ENCODE measurements around the gene OR52K2. TPM values are rescaled to one million over a fixed set of nuclear protein-coding genes. Genes with fewer than 3 reads are reported as not detected.

OR52K2 gene
- total RNA-seq, 6 experiments from 2014 or later, result not detected

GRCh38 chr11:4443232-4443891, 5.7 kb upstream of the OR52K2 start:
- H3K4me3 ChIP-seq, result no peak overlapping the region
- intact Hi-C loops (cut with DNase I), result no loop called here
- WGBS (ENCODE audit: insufficient coverage, low coverage, low lambda C conversion rate, missing lambda C conversion rate), result 14% methylated on average over 2 of the region's 3 CpGs
- no peaks in the 10 kb centered on the region for H3K9me3 ChIP-seq
- TF ChIP-seq POLR2A (IDR thresholded peaks at IDR 0.05) (no peak), CTCF (IDR thresholded peaks at IDR 0.05) (no peak)
- H3K36me3 ChIP-seq, result no peaks in the 10 kb centered on the region
- H3K4me1 ChIP-seq, result no peaks in the 10 kb centered on the region
- no peak overlapping the region for H3K27ac ChIP-seq
- H3K27me3 ChIP-seq, result no peaks in the 10 kb centered on the region
- ATAC-seq (peak in 1 of 4 donors; percentile 28), DNase-seq (no peak)

- Histone ChIP-seq H3K27me3 (no peaks in the 10 kb centered on the region), H3K36me3 (no peaks in the 10 kb centered on the region), H3K9me3 (no peaks in the 10 kb centered on the region), H3K4me1 (no peaks in the 10 kb centered on the region), H3K27ac (no peak overlapping the region), H3K4me3 (no peak overlapping the region)
- no peak for DNase-seq
- no CpG with 5 or more reads among the region's 3 CpGs for WGBS (ENCODE audit: insufficient coverage, low coverage, low lambda C conversion rate, missing lambda C conversion rate)
- intact Hi-C loops (cut with DNase I), result no loop called here
- TF ChIP-seq CTCF (IDR thresholded peaks at IDR 0.05), result no peak
- no peak for TF ChIP-seq POLR2A (IDR thresholded peaks at IDR 0.05)
- ATAC-seq, result no peak
Observed at GRCh38 chr11:4453118-4453517, 4.0 kb downstream of the OR52K2 start.

- Histone ChIP-seq H3K36me3 (no peaks in the 10 kb centered on the region), H3K27ac (no peak overlapping the region), H3K9me3 (no peaks in the 10 kb centered on the region), H3K27me3 (no peaks in the 10 kb centered on the region), H3K4me3 (no peak overlapping the region), H3K4me1 (no peaks in the 10 kb centered on the region)
- DNase-seq (no peak), ATAC-seq (peak in 2 of 4 donors; percentile 30 to 45)
- intact Hi-C loops (cut with DNase I), result no loop called here
- TF ChIP-seq POLR2A (IDR thresholded peaks at IDR 0.05), result no peak
- no peak for TF ChIP-seq CTCF (IDR thresholded peaks at IDR 0.05)
Observed at GRCh38 chr11:4454021-4454420, 4.9 kb downstream of the OR52K2 start.

- H3K4me3 ChIP-seq, result no peak overlapping the region
- H3K4me1 ChIP-seq, result no peaks in the 10 kb centered on the region
- DNase-seq (no peak), ATAC-seq (peak; percentile 66 to 83 (median 73))
- no peak for TF ChIP-seq CTCF (IDR thresholded peaks at IDR 0.05)
- TF ChIP-seq POLR2A (IDR thresholded peaks at IDR 0.05), result no peak
- H3K36me3 ChIP-seq, result no peaks in the 10 kb centered on the region
- no peaks in the 10 kb centered on the region for H3K27me3 ChIP-seq
- intact Hi-C loops (cut with DNase I), result no loop called here
- H3K9me3 ChIP-seq, result no peaks in the 10 kb centered on the region
- 20% methylated on average over 1 of the region's 1 CpG for WGBS (ENCODE audit: insufficient coverage, low coverage, low lambda C conversion rate, missing lambda C conversion rate)
- no peak overlapping the region for H3K27ac ChIP-seq
Observed at GRCh38 chr11:4455419-4455818, 6.3 kb downstream of the OR52K2 start.

GRCh38 chr11:4459500-4459899, 10.4 kb downstream of the OR52K2 start:
- TF ChIP-seq CTCF (IDR thresholded peaks at IDR 0.05) (no peak), POLR2A (IDR thresholded peaks at IDR 0.05) (no peak)
- ATAC-seq (peak; percentile 57 to 87 (median 73)), DNase-seq (peak in 1 of 3 donors; percentile 39)

More at GRCh38 chr11:4459500-4459899, 10.4 kb downstream of the OR52K2 start:
- intact Hi-C loops (cut with DNase I), result no loop called here
- Histone ChIP-seq H3K36me3 (no peaks in the 10 kb centered on the region), H3K27me3 (no peaks in the 10 kb centered on the region), H3K4me3 (no peak overlapping the region), H3K27ac (no peak overlapping the region), H3K9me3 (no peaks in the 10 kb centered on the region), H3K4me1 (no peaks in the 10 kb centered on the region)
- 20% methylated on average over 3 of the region's 4 CpGs for WGBS (ENCODE audit: insufficient coverage, low coverage, low lambda C conversion rate, missing lambda C conversion rate)
